Activated naive CD4-positive, alpha-beta T cell treated with anti-CD3 and anti-CD28 coated beads, Interleukin-2, amount 50 U/mL, for 24 hours (primary cell): ENCODE results near the gene MDH2.
"Not testable (repeated sequence)": the region's sequence is repeated elsewhere in the genome, so short reads cannot be mapped to it uniquely, and the experiment has no call there.

ENCODE experiments used
- H3K27ac Mint-ChIP-seq: one replicate; pipeline ENCODE4 v1.8.0; 2021; ENCODE audit warnings: mild to moderate bottlenecking, mixed read lengths
- H3K27me3 Mint-ChIP-seq: one replicate; pipeline ENCODE4 v1.8.0; 2021; ENCODE audit warnings: mixed read lengths
- H3K36me3 Mint-ChIP-seq: one replicate; pipeline ENCODE4 v1.8.0; 2021; ENCODE audit warnings: mixed read lengths
- H3K4me1 Mint-ChIP-seq: one replicate; pipeline ENCODE4 v1.8.0; 2021; ENCODE audit warnings: mixed read lengths
- H3K4me3 Mint-ChIP-seq: one replicate; pipeline ENCODE4 v1.8.0; 2021; ENCODE audit warnings: mild to moderate bottlenecking, mixed read lengths
- H3K9me3 Mint-ChIP-seq: one replicate; pipeline ENCODE4 v1.8.0; 2021; ENCODE audit warnings: mixed read lengths

Gene MDH2

GRCh38 chr7:76076995-76077394 is 29.1 kb downstream of the MDH2 start:
- Mint-ChIP-seq H3K9me3 (no peaks in the 10 kb centered on the region), H3K27me3 (no peaks in the 10 kb centered on the region)

GRCh38 chr7:76077435-76077834 is 29.5 kb downstream of the MDH2 start:
- Mint-ChIP-seq H3K27ac (no peak overlapping the region), H3K9me3 (no peaks in the 10 kb centered on the region), H3K27me3 (no peaks in the 10 kb centered on the region), H3K4me1 (peaks cover 9% of the 10 kb centered on the region), H3K36me3 (no peaks in the 10 kb centered on the region), H3K4me3 (no peak overlapping the region)

More at GRCh38 chr7:76076995-76077394, 29.1 kb downstream of the MDH2 start:
- H3K36me3 Mint-ChIP-seq: no peaks in the 10 kb centered on the region
- H3K4me3 Mint-ChIP-seq: no peak overlapping the region
- peaks cover 9% of the 10 kb centered on the region for H3K4me1 Mint-ChIP-seq
- H3K27ac Mint-ChIP-seq: no peak overlapping the region

- no peak overlapping the region for H3K4me3 Mint-ChIP-seq
- H3K27ac Mint-ChIP-seq: no peak overlapping the region
- peaks cover 9% of the 10 kb centered on the region for H3K4me1 Mint-ChIP-seq
- H3K36me3 Mint-ChIP-seq: no peaks in the 10 kb centered on the region
- no peaks in the 10 kb centered on the region for H3K9me3 Mint-ChIP-seq
- H3K27me3 Mint-ChIP-seq: no peaks in the 10 kb centered on the region
Measured at GRCh38 chr7:76080204-76080603, 32.3 kb downstream of the MDH2 start.

GRCh38 chr7:76084115-76084514 is 36.2 kb downstream of the MDH2 start:
- not testable (repeated sequence) for H3K4me3 Mint-ChIP-seq, H3K9me3 Mint-ChIP-seq, H3K27me3 Mint-ChIP-seq, H3K27ac Mint-ChIP-seq, H3K4me1 Mint-ChIP-seq, H3K36me3 Mint-ChIP-seq

GRCh38 chr7:76086070-76086469 is 38.2 kb downstream of the MDH2 start:
- no peak overlapping the region for H3K4me3 Mint-ChIP-seq
- H3K9me3 Mint-ChIP-seq: no peaks in the 10 kb centered on the region
- H3K27me3 Mint-ChIP-seq: no peaks in the 10 kb centered on the region
- H3K36me3 Mint-ChIP-seq: no peaks in the 10 kb centered on the region
- no peaks in the 10 kb centered on the region for H3K4me1 Mint-ChIP-seq
- H3K27ac Mint-ChIP-seq: no peak overlapping the region

GRCh38 chr7:76087362-76087791 is 39.5 kb downstream of the MDH2 start:
- H3K27me3 Mint-ChIP-seq, H3K4me3 Mint-ChIP-seq, H3K9me3 Mint-ChIP-seq, H3K4me1 Mint-ChIP-seq, H3K36me3 Mint-ChIP-seq, H3K27ac Mint-ChIP-seq: not testable (repeated sequence)

GRCh38 chr7:76089865-76090475 is 42.1 kb downstream of the MDH2 start:
- Mint-ChIP-seq H3K36me3 (no peaks in the 10 kb centered on the region), H3K27ac (no peak overlapping the region), H3K9me3 (no peaks in the 10 kb centered on the region), H3K4me3 (no peak overlapping the region), H3K27me3 (no peaks in the 10 kb centered on the region), H3K4me1 (no peaks in the 10 kb centered on the region)

- Mint-ChIP-seq H3K36me3 (no peaks in the 10 kb centered on the region), H3K4me3 (no peak overlapping the region), H3K4me1 (no peaks in the 10 kb centered on the region), H3K9me3 (no peaks in the 10 kb centered on the region), H3K27me3 (no peaks in the 10 kb centered on the region), H3K27ac (no peak overlapping the region)
Measured at GRCh38 chr7:76091506-76091905, 43.6 kb downstream of the MDH2 start.

GRCh38 chr7:76093531-76093930 is 45.6 kb downstream of the MDH2 start:
- not testable (repeated sequence) for H3K36me3 Mint-ChIP-seq, H3K9me3 Mint-ChIP-seq, H3K4me3 Mint-ChIP-seq, H3K27ac Mint-ChIP-seq, H3K4me1 Mint-ChIP-seq, H3K27me3 Mint-ChIP-seq

GRCh38 chr7:76094326-76094725 is 46.4 kb downstream of the MDH2 start:
- not testable (repeated sequence) for H3K9me3 Mint-ChIP-seq, H3K4me3 Mint-ChIP-seq, H3K27ac Mint-ChIP-seq, H3K36me3 Mint-ChIP-seq, H3K4me1 Mint-ChIP-seq, H3K27me3 Mint-ChIP-seq

- Mint-ChIP-seq H3K4me1 (no peaks in the 10 kb centered on the region), H3K9me3 (no peaks in the 10 kb centered on the region), H3K4me3 (no peak overlapping the region), H3K27me3 (no peaks in the 10 kb centered on the region), H3K36me3 (no peaks in the 10 kb centered on the region), H3K27ac (no peak overlapping the region)
Measured at GRCh38 chr7:76095908-76096307, 48.0 kb downstream of the MDH2 start.

- not testable (repeated sequence) for H3K4me3 Mint-ChIP-seq, H3K27ac Mint-ChIP-seq, H3K36me3 Mint-ChIP-seq, H3K9me3 Mint-ChIP-seq, H3K27me3 Mint-ChIP-seq, H3K4me1 Mint-ChIP-seq
Measured at GRCh38 chr7:76101693-76102437, 54.0 kb downstream of the MDH2 start.

GRCh38 chr7:76103788-76104187 is 55.9 kb downstream of the MDH2 start:
- H3K27me3 Mint-ChIP-seq, H3K4me1 Mint-ChIP-seq, H3K9me3 Mint-ChIP-seq, H3K4me3 Mint-ChIP-seq, H3K36me3 Mint-ChIP-seq, H3K27ac Mint-ChIP-seq: not testable (repeated sequence)

- not testable (repeated sequence) for H3K36me3 Mint-ChIP-seq, H3K27ac Mint-ChIP-seq, H3K27me3 Mint-ChIP-seq, H3K4me1 Mint-ChIP-seq, H3K4me3 Mint-ChIP-seq, H3K9me3 Mint-ChIP-seq
Measured at GRCh38 chr7:76106130-76106529, 58.2 kb downstream of the MDH2 start.

GRCh38 chr7:76106893-76107292 is 59.0 kb downstream of the MDH2 start:
- Mint-ChIP-seq H3K27ac (no peak overlapping the region), H3K4me1 (peaks cover 2% of the 10 kb centered on the region), H3K4me3 (no peak overlapping the region), H3K36me3 (no peaks in the 10 kb centered on the region), H3K9me3 (no peaks in the 10 kb centered on the region), H3K27me3 (no peaks in the 10 kb centered on the region)

GRCh38 chr7:76108540-76109233 is 60.8 kb downstream of the MDH2 start:
- Mint-ChIP-seq H3K9me3 (no peaks in the 10 kb centered on the region), H3K27me3 (no peaks in the 10 kb centered on the region), H3K4me1 (no peaks in the 10 kb centered on the region), H3K36me3 (no peaks in the 10 kb centered on the region), H3K4me3 (no peak overlapping the region), H3K27ac (no peak overlapping the region)
